IMR-90 (cell line): Measurements from ENCODE around the gene PAGE2B. TPM values are rescaled to one million over a fixed set of nuclear protein-coding genes. Genes with fewer than 3 reads are reported as not detected.
"Not testable (repeated sequence)": the region's sequence is repeated elsewhere in the genome, so short reads cannot be mapped to it uniquely, and the experiment has no call there.

ENCODE experiments used
- ATAC-seq: fragments of 200-7000 bp; cut with Tn5 transposase; 2 replicates; pipeline ENCODE4 v1.9.1; 2020; ENCODE audit warnings: low read depth, mild to moderate bottlenecking, moderate library complexity
- BruUV-seq: library from RNA; stranded (reverse); fragments of 400-500 nt; replicated peaks from 2 replicates; lab custom pipeline; 2021; lab: Mats Ljungman, UMichigan
- CTCF ChIA-PET: fragments of 300-600 bp; formaldehyde crosslinking; extraction: SDS; loops from one replicate; lab custom pipeline; 2021; ENCODE audit warnings: antibody characterized with exemption; lab: Yijun Ruan, JAX
- POLR2A ChIA-PET: fragments of 300-600 bp; sonication (Branson Sonifier 250); formaldehyde crosslinking; loops from one replicate; lab custom pipeline; 2022; ENCODE audit warnings: antibody characterized with exemption; ENCODE audit not compliant: unreplicated experiment; lab: Charles Lee
- DNase-seq: peaks from one replicate; pipeline ENCODE4 v3.0.0; 2013
- H2AFZ ChIP-seq: replicated peaks from 2 replicates; pipeline ENCODE3; 2013; ENCODE audit warnings: low read length, mild to moderate bottlenecking; ENCODE audit not compliant: poor library complexity
- H2AK5ac ChIP-seq: 2 replicates; pipeline ENCODE4 v1.6.1; 2013; ENCODE audit warnings: low read depth, low read length, inconsistent platforms
- H2AK9ac ChIP-seq: replicated peaks from 2 replicates; pipeline ENCODE3; 2013; ENCODE audit warnings: mild to moderate bottlenecking, low read depth, low read length, moderate library complexity; ENCODE audit not compliant: poor library complexity
- H2BK120ac ChIP-seq: 2 replicates; pipeline ENCODE4 v1.6.1; 2013; ENCODE audit warnings: low read depth, low read length, inconsistent platforms
- H2BK15ac ChIP-seq: 3 replicates; pipeline ENCODE4 v1.6.1; 2013; ENCODE audit warnings: low read depth, low read length, inconsistent platforms
- H2BK20ac ChIP-seq: 2 replicates; pipeline ENCODE4 v1.6.1; 2013; ENCODE audit warnings: low read depth, mild to moderate bottlenecking, inconsistent platforms, low read length, moderate library complexity
- H2BK5ac ChIP-seq: 2 replicates; pipeline ENCODE4 v1.6.1; 2013; ENCODE audit warnings: mild to moderate bottlenecking, low read depth, low read length, inconsistent platforms; ENCODE audit not compliant: poor library complexity, severe bottlenecking
- H3K14ac ChIP-seq: replicated peaks from 2 replicates; pipeline ENCODE4 v1.6.1; 2013; ENCODE audit warnings: low read depth, low read length, inconsistent platforms
- H3K18ac ChIP-seq: 2 replicates; pipeline ENCODE4 v1.6.1; 2013; ENCODE audit warnings: low read depth, low read length, control low read depth
- H3K23ac ChIP-seq: 2 replicates; pipeline ENCODE4 v1.6.1; 2013; ENCODE audit warnings: low read depth, low read length, inconsistent platforms
- H3K27ac ChIP-seq: 2 replicates; pipeline ENCODE4 v1.5.1; 2013; ENCODE audit warnings: mild to moderate bottlenecking, control low read depth, low read length; ENCODE audit not compliant: insufficient read depth
- H3K27me3 ChIP-seq: 2 replicates; pipeline ENCODE4 v1.6.1; 2013; ENCODE audit warnings: low read length; ENCODE audit not compliant: control insufficient read depth, insufficient read depth
- H3K36me3 ChIP-seq: 2 replicates; pipeline ENCODE4 v1.6.1; 2013; ENCODE audit warnings: low read length, mixed read lengths; ENCODE audit not compliant: control insufficient read depth, insufficient read depth
- H3K4ac ChIP-seq: 2 replicates; pipeline ENCODE4 v1.6.1; 2013; ENCODE audit warnings: low read depth, low read length, inconsistent platforms
- H3K4me1 ChIP-seq: 2 replicates; pipeline ENCODE4 v1.6.1; 2013; ENCODE audit warnings: low read length, mixed read lengths; ENCODE audit not compliant: control insufficient read depth, insufficient read depth
- H3K4me2 ChIP-seq: 2 replicates; pipeline ENCODE4 v1.6.1; 2013; ENCODE audit warnings: low read depth, mild to moderate bottlenecking, control low read depth, low read length, moderate library complexity
- H3K4me3 ChIP-seq: 2 replicates; pipeline ENCODE4 v1.5.1; 2013; ENCODE audit warnings: low read depth, mild to moderate bottlenecking, control low read depth, low read length, moderate library complexity; ENCODE audit not compliant: insufficient read depth
- H3K56ac ChIP-seq: 2 replicates; pipeline ENCODE4 v1.6.1; 2013; ENCODE audit warnings: low read length, inconsistent platforms; ENCODE audit not compliant: insufficient read depth; ENCODE audit errors: extremely low read depth
- H3K79me1 ChIP-seq, 2 experiments: 2 replicates each; pipeline ENCODE4 v1.6.1; 2013; ENCODE audit warnings: low read length in 2 of 2, inconsistent platforms in 1 of 2, low read depth in 1 of 2
- H3K9ac ChIP-seq: 2 replicates; pipeline ENCODE4 v1.6.1; 2013; ENCODE audit warnings: low read depth, low read length, control low read depth
- H3K9me1 ChIP-seq: 2 replicates; pipeline ENCODE4 v1.6.1; 2013; ENCODE audit warnings: low read length, inconsistent platforms; ENCODE audit not compliant: insufficient read depth
- H3K9me3 ChIP-seq: 2 replicates; pipeline ENCODE4 v1.6.1; 2013; ENCODE audit warnings: low read length; ENCODE audit not compliant: control insufficient read depth, insufficient read depth
- H4K20me1 ChIP-seq: 2 replicates; pipeline ENCODE4 v1.6.1; 2013; ENCODE audit warnings: low read length, inconsistent platforms; ENCODE audit not compliant: insufficient read depth
- H4K5ac ChIP-seq: 2 replicates; pipeline ENCODE4 v1.6.1; 2013; ENCODE audit warnings: mild to moderate bottlenecking, low read depth, low read length, control low read depth
- H4K8ac ChIP-seq, 2 experiments: 2 replicates each; pipeline ENCODE4 v1.6.1; 2013; ENCODE audit warnings: low read depth in 2 of 2, low read length in 2 of 2, control low read depth in 1 of 2, inconsistent platforms in 1 of 2
- H4K91ac ChIP-seq: 2 replicates; pipeline ENCODE4 v1.6.1; 2013; ENCODE audit warnings: low read depth, low read length, inconsistent platforms; ENCODE audit not compliant: insufficient read depth
- BHLHE40 ChIP-seq: fragments of 150-350 bp; IDR thresholded peaks from 2 replicates; pipeline ENCODE4 v1.6.1; 2016; ENCODE audit warnings: mild to moderate bottlenecking, low read depth, low read length
- CEBPB ChIP-seq: IDR thresholded peaks from 2 replicates; pipeline ENCODE4 v1.6.1; 2012; ENCODE audit warnings: low read depth, low read length, improper control_type of control experiment
- CHD1 ChIP-seq: IDR thresholded peaks from 2 replicates; pipeline ENCODE4 v1.6.1; 2012; ENCODE audit warnings: low read depth, low read length, improper control_type of control experiment
- CTCF ChIP-seq: conservative IDR thresholded peaks from 2 replicates; pipeline ENCODE4 v1.5.1; 2012; ENCODE audit warnings: mild to moderate bottlenecking, low read depth, low read length, improper control_type of control experiment
- FOS ChIP-seq: fragments of 150-350 bp; IDR thresholded peaks from 2 replicates; pipeline ENCODE4 v1.6.1; 2016; ENCODE audit warnings: low read depth, low read length
- MAFK ChIP-seq: IDR thresholded peaks from 2 replicates; pipeline ENCODE4 v1.6.1; 2012; ENCODE audit warnings: low read depth, low read length, improper control_type of control experiment
- MAZ ChIP-seq: IDR thresholded peaks from 2 replicates; pipeline ENCODE4 v1.6.1; 2012; ENCODE audit warnings: low read depth, mild to moderate bottlenecking, low read length, improper control_type of control experiment, moderate library complexity, borderline replicate concordance
- RFX5 ChIP-seq: IDR thresholded peaks from 2 replicates; pipeline ENCODE4 v1.8.0; 2012; ENCODE audit warnings: low read depth, mild to moderate bottlenecking, low read length, moderate library complexity
- WGBS, 2 experiments: methylation state at CpG; one replicate each; pipeline versions ENCODE4 v1.1.5 to v1.1.7; 2013; ENCODE audit warnings: missing lambda C conversion rate in 2 of 2; ENCODE audit not compliant: insufficient read length in 1 of 2; ENCODE audit errors: extremely low coverage in 2 of 2; 5-methylcytosine and 5-hydroxymethylcytosine counted together
- dilution Hi-C: fragments of 300-500 bp; cut with HindIII; formaldehyde crosslinking; loops from one replicate; pipeline ENCODE4 v1.14.3; 2018; ENCODE audit warnings: low sequenced_read_pairs; ENCODE audit not compliant: unreplicated experiment
- in situ Hi-C: fragments of 300-500 bp; cut with MboI; formaldehyde crosslinking; loops from 3 replicates; pipeline ENCODE4 v1.14.3; 2019; ENCODE audit warnings: low sequenced_read_pairs, inconsistent platforms, mixed read lengths
- intact Hi-C: fragments of 100-400 bp; cut with micrococcal nuclease; formaldehyde crosslinking; loops from 2 replicates; pipeline ENCODE4 v1.10.0; 2022
- polyA plus RNA-seq, 3 experiments: library from polyadenylated mRNA; depleted of rRNA; stranded (reverse); fragments of >200 nt; gene quantifications; 2 replicates each; pipeline ENCODE4 v1.2.3, GENCODE V29; 2012; ENCODE audit warnings: low replicate concordance in 1 of 3
- total RNA-seq: library from RNA; depleted of rRNA; stranded (reverse); fragments of >200 nt; gene quantifications from 2 replicates; pipeline ENCODE4 v1.2.3, GENCODE V29; 2012

The PAGE2B gene
- total and polyA plus RNA-seq, 2 of the 4 experiments (the other 2 are of a cell fraction): not detected

GRCh38 chrX:55041514-55041913 lies 33.3 kb upstream of the PAGE2B start:
- Histone ChIP-seq H3K9me3 (no peaks in the 10 kb centered on the region), H3K56ac (no peak overlapping the region), H3K9me1 (no peaks in the 10 kb centered on the region), H2BK120ac (no peak overlapping the region), H3K14ac (no peak overlapping the region), H4K8ac (no peak overlapping the region), H2BK5ac (no peak overlapping the region), H2AFZ (no peak overlapping the region), H2BK20ac (no peak overlapping the region), H3K4ac (no peak overlapping the region), H3K9ac (no peak overlapping the region), H3K27me3 (no peaks in the 10 kb centered on the region), H2AK9ac (no peak overlapping the region), H3K4me3 (no peak overlapping the region), H3K23ac (no peak overlapping the region), H3K27ac (no peak overlapping the region), H3K36me3 (no peaks in the 10 kb centered on the region), H2AK5ac (no peak overlapping the region), H4K20me1 (no peaks in the 10 kb centered on the region), H4K91ac (no peak overlapping the region), H3K4me1 (no peaks in the 10 kb centered on the region), H3K4me2 (no peak overlapping the region), H4K5ac (no peak overlapping the region), H3K79me1 (no peaks in the 10 kb centered on the region), H3K18ac (no peak overlapping the region), H2BK15ac (no peak overlapping the region)
- CTCF ChIA-PET: interaction anchor here (0.7 kb wide), 1 partner anchor 17 kb away, joined by 3 read pairs; no protein-coding TSS in a partner anchor
- TF ChIP-seq RFX5: no peak
- TF ChIP-seq BHLHE40: no peak
- no peak for TF ChIP-seq CHD1
- TF ChIP-seq MAFK: no peak
- no peak for TF ChIP-seq FOS
- no peak for TF ChIP-seq CEBPB
- TF ChIP-seq MAZ: no peak
- no peak for TF ChIP-seq CTCF
- dilution Hi-C loops (no loop called here), intact Hi-C loops (no loop called here), in situ Hi-C loops (no loop called here)
- WGBS, 2 experiments: no CpG with 5 or more reads among the region's 6 CpGs
- BruUV-seq: no TSS peak
- POLR2A ChIA-PET: interaction anchor here (0.6 kb wide), 1 partner anchor 23 kb away, joined by 3 read pairs; no protein-coding TSS in a partner anchor
- DNase-seq (no peak), ATAC-seq (no peak)

GRCh38 chrX:55050599-55050998 lies 24.2 kb upstream of the PAGE2B start:
- H3K4me3 ChIP-seq, H3K14ac ChIP-seq, H3K4me2 ChIP-seq, in situ Hi-C loops, POLR2A ChIA-PET, H3K4me1 ChIP-seq, H2BK20ac ChIP-seq, ATAC-seq, CTCF ChIA-PET, H3K9me3 ChIP-seq, H4K5ac ChIP-seq, H2BK15ac ChIP-seq, H3K27ac ChIP-seq, H2BK120ac ChIP-seq, H2AFZ ChIP-seq, H3K9me1 ChIP-seq, H4K8ac ChIP-seq, H3K9ac ChIP-seq, H3K4ac ChIP-seq, H3K18ac ChIP-seq, DNase-seq, H4K91ac ChIP-seq, dilution Hi-C loops, H3K36me3 ChIP-seq, H3K27me3 ChIP-seq, H2AK9ac ChIP-seq, H3K79me1 ChIP-seq, H3K56ac ChIP-seq, BruUV-seq, H4K20me1 ChIP-seq, H3K23ac ChIP-seq, H2AK5ac ChIP-seq, H2BK5ac ChIP-seq: not testable (repeated sequence)
- WGBS, 2 experiments: no CpG with 5 or more reads among the region's 2 CpGs
- intact Hi-C loops: loop anchor here (10.0 kb wide), 1 partner anchor 806 kb away; no protein-coding TSS in a partner anchor
